DOHH2 (cell line): ENCODE results near the gene EFL1.

Experiments used
- EZH2phosphoT487 ChIP-seq: fragments of 200-600 bp; sonication (generic); IDR thresholded peaks from 2 replicates; pipeline ENCODE4 v1.6.1; 2017; ENCODE audit warnings: borderline replicate concordance, mild to moderate bottlenecking, antibody characterized with exemption, low read length, moderate library complexity, mixed read lengths
- TF ChIP-seq, protein P1 (sequence below): fragments of 200-600 bp; sonication (generic); IDR thresholded peaks from one replicate; pipeline ENCODE4 v1.5.1; 2014; ENCODE audit warnings: antibody characterized with exemption, mild to moderate bottlenecking, low read depth, low read length; ENCODE audit not compliant: poor library complexity, severe bottlenecking

DNA sequence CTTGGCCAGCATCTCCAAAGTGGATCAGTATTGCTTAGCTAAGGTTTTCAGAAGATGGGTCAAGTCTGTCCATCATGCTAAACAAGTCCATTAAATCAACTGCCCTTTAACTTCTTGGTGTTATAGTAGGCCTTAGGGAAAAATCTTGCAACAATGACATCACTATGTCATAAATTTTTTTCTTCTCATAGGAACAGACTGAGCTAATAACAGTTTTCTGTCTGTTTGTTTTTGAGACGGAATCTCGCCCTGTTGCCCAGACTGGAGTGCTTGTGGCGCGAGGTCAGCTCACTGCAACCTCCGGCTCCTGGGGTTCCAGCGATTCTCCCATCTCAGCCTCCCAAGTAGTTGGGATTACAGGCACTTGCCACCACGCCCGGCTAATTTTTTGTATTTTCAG, 94.2 kb downstream of the EFL1 start:
- no peak for TF ChIP-seq EZH2phosphoT487
- TF ChIP-seq, protein P1, sequence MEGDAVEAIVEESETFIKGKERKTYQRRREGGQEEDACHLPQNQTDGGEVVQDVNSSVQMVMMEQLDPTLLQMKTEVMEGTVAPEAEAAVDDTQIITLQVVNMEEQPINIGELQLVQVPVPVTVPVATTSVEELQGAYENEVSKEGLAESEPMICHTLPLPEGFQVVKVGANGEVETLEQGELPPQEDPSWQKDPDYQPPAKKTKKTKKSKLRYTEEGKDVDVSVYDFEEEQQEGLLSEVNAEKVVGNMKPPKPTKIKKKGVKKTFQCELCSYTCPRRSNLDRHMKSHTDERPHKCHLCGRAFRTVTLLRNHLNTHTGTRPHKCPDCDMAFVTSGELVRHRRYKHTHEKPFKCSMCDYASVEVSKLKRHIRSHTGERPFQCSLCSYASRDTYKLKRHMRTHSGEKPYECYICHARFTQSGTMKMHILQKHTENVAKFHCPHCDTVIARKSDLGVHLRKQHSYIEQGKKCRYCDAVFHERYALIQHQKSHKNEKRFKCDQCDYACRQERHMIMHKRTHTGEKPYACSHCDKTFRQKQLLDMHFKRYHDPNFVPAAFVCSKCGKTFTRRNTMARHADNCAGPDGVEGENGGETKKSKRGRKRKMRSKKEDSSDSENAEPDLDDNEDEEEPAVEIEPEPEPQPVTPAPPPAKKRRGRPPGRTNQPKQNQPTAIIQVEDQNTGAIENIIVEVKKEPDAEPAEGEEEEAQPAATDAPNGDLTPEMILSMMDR = no peak
